RWPE2 (cell line): Measurements from ENCODE around the gene GRIK3.

ENCODE experiments used
- ATAC-seq: fragments of 200-7000 bp; cut with Tn5 transposase; 3 replicates; pipeline ENCODE4 v1.9.1; 2021; ENCODE audit warnings: low read depth
- DNase-seq: peaks from one replicate; pipeline ENCODE4 v3.0.0-alpha.2; 2020; ENCODE audit warnings: low spot score
- H3K27ac ChIP-seq: fragments of 450-650 bp; 2 replicates; pipeline ENCODE4 v1.5.1; 2017; ENCODE audit warnings: mild to moderate bottlenecking; ENCODE audit not compliant: poor library complexity, severe bottlenecking
- H3K27me3 ChIP-seq: fragments of 250-450 bp; sonication (Bioruptor Pico); 2 replicates; pipeline ENCODE4 v1.5.1; 2021; ENCODE audit warnings: mild to moderate bottlenecking, moderate library complexity; ENCODE audit not compliant: insufficient read depth, poor library complexity, severe bottlenecking
- H3K36me3 ChIP-seq: fragments of 250-450 bp; sonication (Bioruptor Pico); 2 replicates; pipeline ENCODE4 v1.5.1; 2020; ENCODE audit warnings: low read depth, mild to moderate bottlenecking, moderate library complexity
- H3K4me1 ChIP-seq: fragments of 250-450 bp; sonication (Bioruptor Pico); 2 replicates; pipeline ENCODE4 v1.5.1; 2021; ENCODE audit warnings: mild to moderate bottlenecking, moderate library complexity; ENCODE audit not compliant: insufficient read depth, poor library complexity, severe bottlenecking
- H3K4me3 ChIP-seq: fragments of 250-450 bp; sonication (Bioruptor Pico); 2 replicates; pipeline ENCODE4 v1.5.1; 2021; ENCODE audit warnings: mild to moderate bottlenecking, moderate library complexity; ENCODE audit not compliant: severe bottlenecking
- H3K9me3 ChIP-seq: fragments of 250-450 bp; sonication (Bioruptor Pico); 2 replicates; pipeline ENCODE4 v1.5.1; 2021; ENCODE audit warnings: mild to moderate bottlenecking, moderate library complexity; ENCODE audit not compliant: severe bottlenecking
- CTCF ChIP-seq: fragments of 450-650 bp; IDR thresholded peaks from one replicate; pipeline ENCODE4 v1.5.1; 2017; ENCODE audit warnings: mild to moderate bottlenecking, moderate library complexity; ENCODE audit not compliant: poor library complexity, severe bottlenecking

GRIK3 gene

GRCh38 chr1:36855699-36856494 is 178.4 kb downstream of the GRIK3 start:
- no peak overlapping the region for H3K27ac ChIP-seq
- DNase-seq (no peak), ATAC-seq (no peak)
- no peak overlapping the region for H3K4me3 ChIP-seq
- peaks cover 42% of the 10 kb centered on the region for H3K27me3 ChIP-seq
- no peaks in the 10 kb centered on the region for H3K36me3 ChIP-seq
- no peaks in the 10 kb centered on the region for H3K4me1 ChIP-seq
- TF ChIP-seq CTCF = no peak
- no peaks in the 10 kb centered on the region for H3K9me3 ChIP-seq

GRCh38 chr1:36853638-36854037 is 180.7 kb downstream of the GRIK3 start:
- no peaks in the 10 kb centered on the region for H3K4me1 ChIP-seq
- H3K36me3 ChIP-seq = no peaks in the 10 kb centered on the region
- H3K27me3 ChIP-seq = peaks cover 51% of the 10 kb centered on the region
- no peak for ATAC-seq
- H3K4me3 ChIP-seq = no peak overlapping the region
- no peak for TF ChIP-seq CTCF
- no peaks in the 10 kb centered on the region for H3K9me3 ChIP-seq
- no peak overlapping the region for H3K27ac ChIP-seq
- no peak for DNase-seq

- DNase-seq (no peak), ATAC-seq (no peak)
- H3K9me3 ChIP-seq = no peaks in the 10 kb centered on the region
- H3K27ac ChIP-seq = no peak overlapping the region
- H3K36me3 ChIP-seq = no peaks in the 10 kb centered on the region
- TF ChIP-seq CTCF = no peak
- H3K4me1 ChIP-seq = no peaks in the 10 kb centered on the region
- H3K27me3 ChIP-seq = peaks cover 55% of the 10 kb centered on the region
- no peak overlapping the region for H3K4me3 ChIP-seq
Measured at GRCh38 chr1:36852586-36852985, 181.7 kb downstream of the GRIK3 start.

- H3K27me3 ChIP-seq = peaks cover 54% of the 10 kb centered on the region
- DNase-seq = no peak
Measured at GRCh38 chr1:36851595-36851994, 182.7 kb downstream of the GRIK3 start.

More at GRCh38 chr1:36851595-36851994, 182.7 kb downstream of the GRIK3 start:
- TF ChIP-seq CTCF = no peak
- Histone ChIP-seq H3K4me1 (no peaks in the 10 kb centered on the region), H3K27ac (no peak overlapping the region), H3K9me3 (no peaks in the 10 kb centered on the region), H3K4me3 (no peak overlapping the region), H3K36me3 (no peaks in the 10 kb centered on the region)
- no peak for ATAC-seq
